NK-92 treated with Interleukin-12 subunit alpha and Interleukin-12 subunit beta, amount 100 ng/mL, for 24 hours (cell line): ENCODE data around the gene LIAS.
"Not testable (repeated sequence)": the region's sequence is repeated elsewhere in the genome, so short reads cannot be mapped to it uniquely, and the experiment has no call there.

Source experiments
- DNase-seq: peaks from one replicate; lab custom pipeline; 2025; lab: John Stamatoyannopoulos, UW

LIAS gene

DNA sequence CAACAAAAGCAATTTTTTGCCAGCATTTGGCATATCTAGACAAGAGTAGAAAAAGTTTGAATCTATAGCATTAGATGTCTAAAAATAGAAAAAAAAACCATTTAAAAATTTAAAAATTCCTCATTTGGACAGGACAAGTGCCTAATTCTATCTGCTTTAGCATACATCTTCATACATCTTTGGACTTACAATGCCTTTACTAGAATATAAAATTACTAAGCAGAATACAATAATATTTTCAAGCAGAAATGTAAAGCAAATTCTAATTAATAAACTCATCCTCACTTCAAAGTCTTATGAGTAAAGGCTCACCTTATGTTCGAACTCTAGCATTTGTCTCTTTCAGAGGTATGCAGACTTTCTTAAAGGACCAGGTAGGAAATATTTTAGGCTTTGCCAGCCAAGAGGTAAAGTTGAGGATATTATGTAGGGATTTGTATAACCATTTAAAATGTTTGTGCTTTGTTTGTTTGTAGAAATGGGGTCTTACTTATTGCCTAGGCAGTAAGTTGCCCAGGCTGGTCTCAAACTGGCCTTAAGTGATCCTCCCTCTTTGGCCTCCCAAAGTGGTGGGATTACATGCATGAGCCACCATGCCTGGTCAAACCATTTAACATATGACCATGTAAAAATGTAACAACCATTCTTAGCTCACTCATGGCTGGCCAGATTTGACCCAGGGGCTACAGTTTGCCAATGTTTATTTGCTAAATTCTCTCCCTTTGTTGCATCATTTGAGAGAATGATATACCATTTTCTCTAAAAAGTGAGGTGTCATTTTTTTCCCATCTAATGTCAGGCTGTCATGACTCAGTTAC lies 39.3 kb downstream of the LIAS start:
- no peak for DNase-seq

DNA sequence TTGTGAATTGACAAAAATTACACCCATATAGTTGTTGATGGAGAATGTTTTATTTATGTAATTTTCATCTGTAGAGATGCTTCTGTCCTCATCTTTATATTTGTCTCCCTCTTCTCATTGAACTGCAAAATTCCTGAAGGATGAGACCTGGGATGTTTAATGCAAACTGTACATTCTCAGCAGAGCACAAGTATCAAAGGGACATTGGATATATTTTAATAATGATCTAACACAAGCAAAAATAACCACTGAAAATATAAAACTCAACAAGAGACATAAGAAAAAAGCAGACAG lies 39.8 kb downstream of the LIAS start:
- no peak for DNase-seq

DNA sequence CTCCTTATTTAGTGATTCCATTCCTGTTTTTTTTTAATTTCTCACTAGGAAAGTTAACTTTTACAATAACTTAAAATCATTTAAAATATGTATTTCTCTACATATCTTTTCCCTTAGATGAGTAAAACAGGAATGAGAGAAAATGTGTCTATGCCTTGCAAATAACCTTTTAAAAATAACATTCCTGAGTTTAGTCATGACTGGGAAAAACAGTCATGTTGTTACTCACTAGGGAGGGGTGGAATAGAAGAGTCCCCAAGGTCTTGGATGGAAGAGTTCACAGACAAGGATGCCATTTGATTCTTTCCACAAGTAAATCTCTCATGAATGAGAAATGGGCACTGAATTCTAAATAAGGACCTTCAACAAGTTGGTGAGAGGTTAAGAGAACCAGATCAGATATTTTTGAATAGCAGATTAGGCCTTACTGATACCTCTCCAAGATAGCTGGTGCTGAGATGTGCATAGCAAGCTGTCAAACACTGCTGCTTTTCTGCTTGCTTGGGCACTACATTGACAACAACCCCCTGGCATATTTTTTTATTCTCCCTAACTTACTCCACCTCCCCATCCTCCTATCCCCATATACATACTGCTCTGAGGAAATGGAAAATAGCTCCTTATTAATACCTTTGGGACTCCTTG lies 43.3 kb downstream of the LIAS start:
- DNase-seq: no peak

DNA sequence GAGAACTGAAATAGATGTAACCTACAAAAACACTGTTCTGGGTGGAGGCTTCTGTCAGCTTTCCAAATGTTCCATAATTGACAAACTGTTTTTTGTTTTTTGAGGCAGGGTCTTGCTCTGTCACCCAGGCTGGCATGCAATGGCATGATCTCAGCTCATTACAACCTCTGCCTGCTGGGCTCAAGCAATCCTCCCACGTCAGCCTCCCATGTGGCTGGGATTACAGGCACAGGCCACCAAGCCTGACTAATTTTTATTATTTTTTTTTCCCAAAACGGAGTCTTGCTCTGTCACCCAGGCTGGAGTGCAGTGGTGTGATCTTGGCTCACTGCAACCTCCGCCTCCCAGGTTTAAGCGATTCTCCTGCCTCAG lies 43.8 kb downstream of the LIAS start:
- not testable (repeated sequence) for DNase-seq

DNA sequence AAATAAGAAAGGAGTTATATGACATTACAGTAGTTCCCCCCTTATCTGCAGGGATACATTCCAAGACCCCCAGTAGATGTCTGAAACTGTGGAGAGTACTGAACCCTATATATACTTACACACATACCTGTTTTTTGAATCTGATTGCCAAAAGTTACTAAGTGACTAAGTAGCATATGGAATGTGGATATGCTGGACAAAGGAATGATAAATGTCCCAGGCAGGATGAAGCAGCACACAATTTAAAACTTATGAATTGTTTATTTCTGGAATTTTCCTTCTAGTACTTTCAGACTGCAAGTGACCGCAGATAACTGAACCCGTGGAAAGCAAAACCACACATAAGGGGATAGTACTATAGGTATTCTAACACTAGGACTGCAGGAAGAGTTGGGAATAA lies 45.7 kb downstream of the LIAS start:
- no peak for DNase-seq

DNA sequence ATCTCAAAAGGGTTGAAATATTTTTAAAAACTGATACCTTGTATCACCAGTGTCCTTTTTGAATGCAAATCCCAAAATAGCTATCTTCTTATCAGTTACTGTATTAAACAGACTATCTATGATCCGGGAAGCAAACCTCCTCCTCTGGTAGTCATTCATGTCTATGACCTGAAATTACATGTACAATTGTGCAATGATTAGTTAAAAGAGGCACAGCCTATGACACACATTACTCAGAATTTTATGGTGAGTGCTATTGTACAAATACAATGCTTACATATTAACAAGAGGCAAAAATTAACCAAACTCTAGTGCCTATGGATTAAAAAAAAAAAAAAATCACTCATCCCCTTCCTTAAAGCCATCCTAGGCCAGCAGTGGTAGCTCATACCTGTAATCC lies 46.7 kb downstream of the LIAS start:
- DNase-seq: no peak

DNA sequence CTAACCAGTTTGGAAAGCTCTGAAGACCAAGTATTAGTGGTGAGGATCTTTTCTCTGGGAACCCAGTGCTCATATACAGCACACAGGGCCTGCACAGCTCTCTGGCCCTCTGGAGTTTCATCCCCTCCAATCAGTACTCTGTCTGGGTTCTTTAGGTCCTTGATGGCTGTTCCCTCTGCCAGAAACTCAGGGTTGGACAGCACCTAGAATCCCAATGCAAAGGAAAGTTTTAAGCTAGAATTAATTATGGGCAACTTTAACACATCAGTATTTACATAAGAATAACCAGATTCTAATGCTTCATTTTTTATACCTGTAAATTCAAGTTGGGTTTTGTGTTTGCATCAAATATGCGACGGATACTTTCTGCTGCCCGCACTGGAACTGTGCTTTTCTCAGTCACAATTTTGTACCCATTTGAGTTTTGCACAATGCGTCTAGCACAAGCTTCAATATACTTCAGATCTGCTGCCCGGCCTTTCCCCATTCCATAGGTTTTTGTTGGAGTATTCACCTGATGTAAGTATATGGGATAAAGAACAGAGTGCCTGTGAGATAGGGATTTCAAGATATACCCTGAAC lies 51.6 kb downstream of the LIAS start:
- no peak for DNase-seq

DNA sequence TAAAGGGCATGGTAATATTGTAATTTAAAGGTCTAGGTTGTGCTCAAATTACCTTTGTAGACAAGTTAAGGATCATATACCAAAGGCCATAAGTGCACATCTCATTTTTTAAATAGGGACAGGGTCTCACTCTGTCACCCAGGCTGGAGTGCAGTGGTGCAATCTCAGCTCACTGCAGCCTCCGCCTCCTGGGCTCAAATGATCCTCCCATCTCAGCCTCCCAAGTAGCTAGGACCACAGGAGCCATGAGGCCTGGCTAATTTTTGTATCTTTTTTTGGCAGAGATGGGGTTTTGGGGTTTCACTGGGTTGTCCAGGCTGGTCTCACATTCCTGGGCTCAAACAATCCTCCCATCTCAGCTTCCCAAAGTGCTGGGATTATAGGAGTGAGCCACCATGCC lies 55.4 kb downstream of the LIAS start:
- not testable (repeated sequence) for DNase-seq

DNA sequence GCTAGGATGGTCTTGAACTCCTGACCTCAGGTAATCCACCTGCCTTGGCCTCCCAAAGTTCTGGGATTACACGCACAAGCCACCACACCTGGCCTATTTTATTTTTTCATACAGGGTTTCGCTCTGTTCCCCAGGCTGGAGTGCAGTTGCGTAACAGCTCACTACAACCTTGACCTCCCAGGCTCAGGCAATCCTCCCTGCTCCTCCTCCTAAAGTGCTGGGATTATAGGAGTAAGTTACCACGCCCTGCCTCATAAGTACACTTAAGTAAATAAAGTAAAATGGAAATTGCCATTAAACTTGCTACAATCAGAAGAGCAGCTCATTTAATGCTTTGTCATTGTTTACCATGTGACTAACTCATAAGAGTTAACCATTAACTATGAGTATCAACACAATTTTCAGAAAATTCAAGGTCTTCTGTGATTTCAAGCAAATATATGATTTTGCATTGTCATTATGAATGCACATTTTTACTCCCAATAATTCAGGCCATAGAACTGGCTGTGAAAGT lies 56.1 kb downstream of the LIAS start:
- no peak for DNase-seq

DNA sequence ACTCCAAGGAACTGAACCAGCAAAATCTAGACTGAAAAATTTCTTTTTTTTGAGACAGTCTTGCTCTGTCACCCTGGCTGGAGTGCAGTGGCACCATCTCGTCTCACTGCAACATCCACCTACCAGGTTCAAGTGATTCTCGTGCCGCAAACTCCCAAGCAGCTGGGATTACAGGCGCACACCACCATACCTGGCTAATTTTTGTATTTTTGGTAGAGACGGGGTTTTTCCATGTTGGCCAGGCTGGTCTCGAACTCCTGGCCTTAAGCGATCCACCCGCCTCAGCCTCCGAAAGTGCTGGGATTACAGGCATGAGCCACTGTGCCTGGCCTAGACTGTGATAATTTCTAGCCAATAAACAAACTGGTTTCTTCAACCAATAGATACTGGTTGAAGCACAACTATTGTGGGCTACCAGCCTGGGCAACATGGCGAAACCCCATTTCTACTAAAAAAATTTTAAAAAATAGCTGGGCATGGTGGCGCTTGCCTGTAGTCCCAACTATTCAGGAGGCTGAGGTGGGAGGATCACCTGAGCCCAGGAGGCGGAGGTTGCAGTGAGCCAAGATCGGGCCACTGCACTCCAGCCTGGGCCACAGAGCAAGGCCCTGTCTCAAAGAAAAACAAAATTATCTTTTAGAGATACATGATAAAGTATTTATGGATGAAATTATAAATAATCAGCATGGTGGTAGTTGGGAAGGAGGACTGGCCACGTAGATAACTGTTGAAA lies 57.0 kb downstream of the LIAS start:
- DNase-seq: not testable (repeated sequence)

DNA sequence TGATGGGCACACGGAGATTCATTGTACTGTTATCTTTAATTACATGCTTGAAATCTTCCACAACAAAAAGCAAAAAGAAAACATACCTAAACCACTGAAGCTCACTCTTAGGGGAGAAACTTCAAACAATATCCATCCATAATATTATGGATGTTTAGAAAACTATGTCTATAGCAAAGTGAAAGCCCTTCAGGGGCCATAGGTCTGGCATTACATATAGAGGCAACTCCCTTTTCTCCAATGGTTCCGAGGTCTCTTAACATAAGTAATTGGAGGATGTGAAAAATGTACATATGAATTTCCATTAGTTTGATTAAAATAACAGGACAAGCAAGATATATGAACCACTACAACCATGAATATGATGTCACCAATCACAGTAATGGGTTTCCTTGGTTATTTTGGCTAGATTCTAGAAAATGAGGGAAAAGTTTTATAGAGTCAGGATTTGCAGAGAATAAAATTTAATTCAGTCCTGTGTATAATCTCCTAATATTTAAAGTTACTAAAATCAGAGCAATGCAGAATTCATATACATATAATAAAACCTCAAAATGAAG lies 57.6 kb downstream of the LIAS start:
- DNase-seq: no peak

DNA sequence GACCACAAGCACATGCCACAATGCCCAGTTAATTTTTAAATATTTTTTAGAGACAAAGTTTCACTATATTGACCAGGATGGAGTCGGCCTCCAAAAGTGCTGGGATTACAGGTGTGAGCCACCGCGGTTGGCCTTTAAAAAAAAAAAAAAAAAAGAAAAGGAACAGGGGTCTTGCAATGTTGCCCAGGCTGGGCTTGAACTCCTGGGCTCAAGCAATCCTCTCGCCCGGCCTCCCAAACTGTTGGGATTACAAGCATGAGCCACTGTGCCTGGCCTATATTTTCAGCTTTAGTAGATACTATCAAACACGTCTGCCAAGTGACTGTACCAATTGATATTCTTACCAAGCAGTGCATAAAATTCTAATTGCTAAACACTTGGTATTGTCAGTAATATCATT lies 59.6 kb downstream of the LIAS start:
- no peak for DNase-seq

DNA sequence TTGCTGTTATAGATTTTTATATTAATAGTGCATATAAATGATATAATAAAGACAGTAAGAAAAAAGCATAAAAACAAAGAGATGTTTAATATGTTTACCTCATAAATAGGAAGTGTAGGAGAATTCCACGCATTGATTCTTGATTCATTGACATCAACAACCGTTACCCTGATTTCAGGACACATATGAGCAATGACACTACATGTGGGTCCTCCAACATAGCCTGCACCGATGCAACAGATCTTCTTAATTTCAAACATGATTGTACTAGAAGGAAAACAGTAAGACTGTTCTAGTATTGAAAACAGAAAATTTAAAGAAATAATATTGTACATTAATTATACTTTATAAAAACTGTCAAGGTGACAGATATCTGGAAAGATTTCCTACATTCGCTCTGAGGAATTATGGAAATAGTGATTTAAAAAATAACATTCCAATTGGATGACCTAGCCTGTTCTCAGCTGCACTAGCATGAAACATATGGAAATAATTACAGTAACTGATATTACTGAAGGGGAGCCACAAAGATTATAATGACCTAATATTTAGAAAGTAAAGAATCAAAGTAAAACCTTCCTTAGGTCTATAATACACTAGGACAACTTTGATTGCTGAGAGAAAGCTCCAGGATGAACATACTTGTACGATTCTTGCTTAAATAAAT lies 62.5 kb downstream of the LIAS start:
- no peak for DNase-seq

DNA sequence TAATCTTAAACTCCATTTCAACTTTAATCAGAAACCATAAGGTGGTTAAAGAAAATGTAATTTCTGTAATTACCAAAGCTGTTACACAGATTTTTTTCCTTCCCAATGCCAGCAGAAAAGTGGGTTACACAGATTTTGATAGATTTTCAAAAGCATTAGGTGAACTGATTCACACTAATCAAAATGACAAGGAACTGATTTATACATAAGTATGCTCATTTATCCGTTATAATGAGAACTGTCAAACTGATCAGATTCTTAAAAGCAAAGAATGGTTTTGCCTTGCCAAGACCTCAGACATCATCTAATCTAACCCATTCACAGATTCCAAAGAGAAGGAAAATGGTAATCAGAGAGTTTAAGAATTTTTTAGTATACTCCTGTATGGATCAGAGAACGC lies 63.2 kb downstream of the LIAS start:
- no peak for DNase-seq

DNA sequence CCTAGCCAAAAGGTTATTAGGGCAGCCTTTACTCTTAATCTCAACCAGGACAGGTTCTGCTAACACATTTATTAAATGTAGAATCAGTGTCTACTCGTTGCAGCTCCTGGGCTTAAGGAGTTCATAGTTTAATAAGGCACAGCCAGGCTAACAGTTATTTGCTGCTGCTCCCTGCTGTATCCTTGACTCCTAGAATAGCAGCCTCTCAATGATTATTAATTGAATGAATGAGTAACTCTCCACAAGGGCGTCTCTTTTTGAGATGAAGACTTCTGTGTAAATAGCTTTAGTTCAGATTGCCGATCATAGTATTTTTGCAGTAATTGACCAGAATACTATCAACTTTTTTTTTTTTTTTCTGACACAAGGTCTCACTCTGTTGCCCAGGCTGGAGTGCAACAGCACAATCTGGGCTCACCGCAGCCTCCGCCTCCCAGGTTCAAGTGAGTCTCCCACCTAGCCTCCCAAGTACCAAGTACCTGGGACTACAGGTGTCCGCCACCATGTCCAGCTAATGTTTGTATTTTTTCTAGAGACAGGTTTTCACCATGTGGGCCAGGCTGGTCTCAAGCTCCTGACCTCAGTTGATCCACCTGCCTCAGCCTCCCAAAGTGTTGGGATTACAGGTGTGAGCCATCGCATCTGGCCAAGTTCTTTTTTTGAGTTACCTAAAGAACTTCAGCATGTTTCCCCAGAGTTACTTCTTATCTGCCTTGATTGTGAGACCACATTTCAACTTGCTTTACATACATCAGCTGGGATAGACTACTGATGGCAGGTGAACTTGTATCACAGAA lies 65.5 kb downstream of the LIAS start:
- no peak for DNase-seq

DNA sequence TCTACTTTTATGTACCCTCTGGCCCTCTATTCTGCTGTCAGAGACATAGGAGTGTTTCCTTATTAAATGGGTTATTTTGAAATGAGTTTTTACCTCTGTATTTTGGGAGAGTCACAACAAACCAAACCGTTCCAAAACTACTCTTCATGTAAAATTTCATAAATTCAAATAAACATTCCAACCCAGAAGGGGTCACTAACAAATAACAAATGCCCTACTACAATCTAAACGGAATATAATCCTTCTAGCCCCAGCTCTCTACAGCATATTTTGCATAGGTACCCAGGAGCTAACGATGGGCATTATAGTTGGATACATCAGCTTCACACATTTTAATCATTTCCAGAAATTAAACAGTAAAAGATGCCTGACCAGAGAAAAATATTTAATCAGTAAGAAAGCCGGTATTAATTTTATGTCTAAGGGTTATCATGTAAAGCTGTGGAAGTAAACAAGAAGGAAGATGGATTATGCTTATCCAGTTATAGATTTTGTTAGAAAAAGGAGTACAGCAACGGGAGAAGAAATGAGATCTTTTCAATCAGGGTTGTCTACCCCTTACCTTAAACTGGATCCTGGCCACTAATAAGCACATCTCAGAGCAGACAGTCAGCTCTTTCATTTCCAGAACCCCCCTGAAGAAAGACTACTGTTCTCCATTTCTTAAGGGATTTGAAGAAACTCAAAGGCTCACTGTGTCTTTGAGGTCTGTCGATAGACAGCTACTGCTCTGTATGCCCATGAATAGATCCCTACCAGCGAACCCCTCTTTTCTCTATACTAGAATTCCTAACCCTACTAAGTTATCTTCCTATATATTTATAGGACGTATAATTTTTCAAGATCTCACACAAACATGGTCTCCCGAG lies 67.2 kb downstream of the LIAS start:
- no peak for DNase-seq

DNA sequence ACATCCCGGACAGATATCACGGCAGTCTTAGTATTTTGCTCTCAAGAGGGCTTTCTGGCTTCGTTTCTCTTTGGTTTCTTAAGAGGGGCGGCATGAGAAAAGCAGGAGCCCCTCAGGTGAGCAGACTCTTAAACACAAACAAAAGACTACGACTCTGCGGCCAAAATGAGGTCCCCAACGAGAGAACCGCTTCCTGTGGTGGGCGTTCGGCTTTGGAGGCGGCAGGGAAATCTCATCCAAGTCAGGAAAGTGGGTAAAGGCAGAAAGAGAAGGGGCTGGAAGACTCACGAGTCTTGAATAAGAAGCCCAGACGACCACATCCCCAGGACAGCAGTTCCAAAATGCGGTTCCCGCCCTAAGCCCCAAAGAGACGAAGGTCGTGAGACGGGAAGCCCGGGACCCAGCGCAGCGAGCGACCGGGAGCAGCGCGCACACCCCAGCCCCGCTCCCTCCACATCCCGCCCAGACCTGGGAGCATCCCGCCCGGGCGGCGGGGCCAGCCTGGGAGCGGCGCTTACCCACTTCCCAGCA lies 68.0 kb downstream of the LIAS start:
- peak; percentile 25 for DNase-seq

DNA sequence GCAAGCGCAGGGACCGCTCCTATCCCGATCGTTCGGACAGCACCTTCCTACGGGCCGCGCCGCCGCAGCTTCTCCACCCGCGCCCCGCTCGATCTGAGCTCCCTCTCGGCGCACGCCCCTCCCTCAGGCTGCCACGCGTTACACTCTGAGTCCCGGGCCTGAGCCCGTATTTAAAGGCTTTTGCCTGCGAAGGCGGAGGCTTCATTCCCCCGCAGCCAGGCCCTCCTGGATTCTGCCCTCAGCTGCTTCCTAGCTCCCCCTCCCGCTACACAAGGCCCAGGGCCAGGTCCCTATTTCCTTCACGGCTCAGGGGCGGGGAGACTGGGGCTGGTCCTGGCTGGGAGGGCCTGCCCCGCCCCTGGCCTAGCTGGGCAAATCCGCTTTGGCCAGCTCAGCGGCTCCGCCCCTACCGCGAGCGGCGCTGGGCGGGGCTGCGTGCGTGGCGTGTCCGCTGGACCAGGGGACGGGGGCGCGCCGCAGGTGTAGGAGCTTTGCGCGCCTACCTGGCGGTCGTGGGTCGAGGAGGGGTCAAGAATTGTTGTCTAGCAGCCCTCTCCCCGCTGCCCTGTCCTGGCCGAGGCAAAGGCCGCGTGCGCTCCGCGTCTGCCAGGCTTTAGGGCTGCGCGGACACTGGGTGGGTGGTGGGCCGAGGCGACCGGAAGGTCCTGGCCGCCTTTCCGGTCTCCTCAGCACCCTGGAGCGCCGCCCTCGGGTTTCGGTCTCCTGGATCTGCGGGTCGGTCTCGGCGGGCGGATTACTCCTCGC lies 68.6 kb downstream of the LIAS start, which contains the start of gene UGDH:
TSS of gene UGDH (minus strand) at position 144 of the 765 bp plus-strand sequence. CDS start 5,927 bp downstream, outside the sequence.
- DNase-seq: peak; percentile 88

DNA sequence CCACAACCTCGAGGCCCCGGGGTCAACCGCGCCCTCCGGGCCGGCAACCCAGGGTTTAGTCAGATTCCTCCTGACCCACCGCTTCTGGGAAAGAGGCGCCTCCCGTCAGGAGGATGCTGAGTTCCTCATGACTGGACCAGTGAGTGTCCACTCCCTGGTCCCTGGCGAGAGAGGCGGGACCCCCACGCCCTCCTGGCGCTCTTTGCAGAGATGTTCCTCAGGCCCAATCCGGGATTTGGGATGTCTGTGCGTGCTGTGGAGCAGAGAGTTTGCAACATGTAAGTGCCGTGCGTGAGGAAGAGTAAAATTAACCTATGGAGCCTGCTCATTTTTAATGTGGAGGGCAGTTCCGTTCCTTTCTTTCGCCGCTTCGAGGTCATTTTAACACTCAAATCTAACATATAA lies 69.2 kb downstream of the LIAS start:
- DNase-seq: no peak
